Gastrocnemius medialis (tissue), 4 donors: Measurements from ENCODE around the gene FHOD3.

Experiments used
- POLR2A ChIP-seq, 2 donors: fragments of 450-650 bp; IDR thresholded peaks; one replicate each; pipeline ENCODE4 v1.6.1; 2017; ENCODE audit warnings: antibody characterized with exemption in 2 of 2, mild to moderate bottlenecking in 2 of 2, moderate library complexity in 2 of 2
- TF ChIP-seq, protein P1 (sequence below), 5 experiments: fragments of 450-650 bp in 3 of 5; fragments of 200-600 bp in 2 of 5; sonication (generic) in 2 of 5; IDR thresholded peaks in 4 of 5; conservative IDR thresholded peaks in 1 of 5; 1 replicate in 4 of 5; 2 replicates in 1 of 5; pipeline ENCODE4 v1.5.1; 2016 to 2019; ENCODE audit warnings: antibody characterized with exemption in 5 of 5, mild to moderate bottlenecking in 3 of 5, moderate library complexity in 3 of 5

DNA sequence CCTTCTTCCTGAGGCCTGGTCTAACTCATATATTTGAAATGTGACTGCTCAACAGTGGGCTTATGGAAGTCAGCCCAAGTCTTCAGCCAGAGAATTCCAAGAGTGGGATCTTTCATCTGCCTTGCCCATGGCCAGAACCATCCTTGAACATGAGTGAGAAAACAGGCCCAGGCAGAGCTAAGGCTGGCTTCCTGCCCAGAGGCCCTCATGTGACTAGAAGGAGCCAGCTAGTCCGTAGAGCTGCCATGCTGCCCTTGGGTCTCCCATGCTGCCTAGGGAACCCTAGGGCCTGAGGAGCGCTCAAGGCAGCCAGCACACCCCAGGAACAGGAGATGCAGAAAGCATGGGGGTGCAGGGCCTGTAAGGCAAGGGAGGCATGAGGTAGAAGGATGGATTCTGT is 203.6 kb downstream of the FHOD3 start:
- TF ChIP-seq, protein P1, sequence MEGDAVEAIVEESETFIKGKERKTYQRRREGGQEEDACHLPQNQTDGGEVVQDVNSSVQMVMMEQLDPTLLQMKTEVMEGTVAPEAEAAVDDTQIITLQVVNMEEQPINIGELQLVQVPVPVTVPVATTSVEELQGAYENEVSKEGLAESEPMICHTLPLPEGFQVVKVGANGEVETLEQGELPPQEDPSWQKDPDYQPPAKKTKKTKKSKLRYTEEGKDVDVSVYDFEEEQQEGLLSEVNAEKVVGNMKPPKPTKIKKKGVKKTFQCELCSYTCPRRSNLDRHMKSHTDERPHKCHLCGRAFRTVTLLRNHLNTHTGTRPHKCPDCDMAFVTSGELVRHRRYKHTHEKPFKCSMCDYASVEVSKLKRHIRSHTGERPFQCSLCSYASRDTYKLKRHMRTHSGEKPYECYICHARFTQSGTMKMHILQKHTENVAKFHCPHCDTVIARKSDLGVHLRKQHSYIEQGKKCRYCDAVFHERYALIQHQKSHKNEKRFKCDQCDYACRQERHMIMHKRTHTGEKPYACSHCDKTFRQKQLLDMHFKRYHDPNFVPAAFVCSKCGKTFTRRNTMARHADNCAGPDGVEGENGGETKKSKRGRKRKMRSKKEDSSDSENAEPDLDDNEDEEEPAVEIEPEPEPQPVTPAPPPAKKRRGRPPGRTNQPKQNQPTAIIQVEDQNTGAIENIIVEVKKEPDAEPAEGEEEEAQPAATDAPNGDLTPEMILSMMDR (IDR thresholded peaks at IDR 0.05 in 4 of 5, conservative IDR thresholded peaks at IDR 0.05 in 1 of 5): no peak
- TF ChIP-seq POLR2A (IDR thresholded peaks at IDR 0.05): no peak
